HG03378 (cell line): ENCODE results near the gene KLKB1.
"Not testable (repeated sequence)": the region's sequence is repeated elsewhere in the genome, so short reads cannot be mapped to it uniquely, and the experiment has no call there.

Experiments used
- ATAC-seq: cut with Tn5 transposase; IDR thresholded peaks from one replicate; pipeline ENCODE4 v1.9.1; 2021; ENCODE audit warnings: mild to moderate bottlenecking, moderate library complexity; ENCODE audit not compliant: unreplicated experiment

The KLKB1 gene

GRCh38 chr4:186264660-186265059 lies 37.4 kb downstream of the KLKB1 start:
- ATAC-seq: no peak

GRCh38 chr4:186265250-186265649 lies 37.9 kb downstream of the KLKB1 start:
- ATAC-seq: not testable (repeated sequence)

- ATAC-seq: no peak
Measured at GRCh38 chr4:186265683-186266652, 38.7 kb downstream of the KLKB1 start, which contains the start of gene F11. TSS of gene F11 (plus strand) at chr4:186266189. CDS start at chr4:186267137, 948 bp downstream.

GRCh38 chr4:186266729-186267456 lies 39.6 kb downstream of the KLKB1 start:
- no peak for ATAC-seq

GRCh38 chr4:186271081-186271678 lies 43.9 kb downstream of the KLKB1 start:
- ATAC-seq: no peak

GRCh38 chr4:186272699-186273391 lies 45.5 kb downstream of the KLKB1 start:
- no peak for ATAC-seq

GRCh38 chr4:186273392-186273789 lies 46.1 kb downstream of the KLKB1 start:
- not testable (repeated sequence) for ATAC-seq

GRCh38 chr4:186283311-186283710 lies 56.0 kb downstream of the KLKB1 start:
- ATAC-seq: no peak

- no peak for ATAC-seq
Measured at GRCh38 chr4:186285147-186285546, 57.8 kb downstream of the KLKB1 start.

GRCh38 chr4:186286581-186286980 lies 59.3 kb downstream of the KLKB1 start:
- ATAC-seq: no peak

- no peak for ATAC-seq
Measured at GRCh38 chr4:186291256-186291890, 64.1 kb downstream of the KLKB1 start.

GRCh38 chr4:186294160-186294559 lies 66.9 kb downstream of the KLKB1 start:
- ATAC-seq: no peak

- ATAC-seq: no peak
Measured at GRCh38 chr4:186296481-186296880, 69.2 kb downstream of the KLKB1 start.

- ATAC-seq: peak; percentile 49
Measured at GRCh38 chr4:186297013-186297645, 69.8 kb downstream of the KLKB1 start.

- ATAC-seq: no peak
Measured at GRCh38 chr4:186298031-186298647, 70.8 kb downstream of the KLKB1 start.

GRCh38 chr4:186299291-186299690 lies 72.0 kb downstream of the KLKB1 start:
- ATAC-seq: no peak

- no peak for ATAC-seq
Measured at GRCh38 chr4:186300659-186301390, 73.5 kb downstream of the KLKB1 start.

- no peak for ATAC-seq
Measured at GRCh38 chr4:186304216-186304615, 76.9 kb downstream of the KLKB1 start.
